DOHH2 (cell line): ENCODE measurements around the gene MT1X.

Experiments
- EZH2phosphoT487 ChIP-seq: fragments of 200-600 bp; sonication (generic); IDR thresholded peaks from 2 replicates; pipeline ENCODE4 v1.6.1; 2017; ENCODE audit warnings: borderline replicate concordance, mild to moderate bottlenecking, antibody characterized with exemption, low read length, moderate library complexity, mixed read lengths
- TF ChIP-seq, protein P1 (sequence below): fragments of 200-600 bp; sonication (generic); IDR thresholded peaks from one replicate; pipeline ENCODE4 v1.5.1; 2014; ENCODE audit warnings: antibody characterized with exemption, mild to moderate bottlenecking, low read depth, low read length; ENCODE audit not compliant: poor library complexity, severe bottlenecking

GRCh38 chr16:56702836-56703235 is 20.6 kb downstream of the MT1X start:
- TF ChIP-seq, protein P1, sequence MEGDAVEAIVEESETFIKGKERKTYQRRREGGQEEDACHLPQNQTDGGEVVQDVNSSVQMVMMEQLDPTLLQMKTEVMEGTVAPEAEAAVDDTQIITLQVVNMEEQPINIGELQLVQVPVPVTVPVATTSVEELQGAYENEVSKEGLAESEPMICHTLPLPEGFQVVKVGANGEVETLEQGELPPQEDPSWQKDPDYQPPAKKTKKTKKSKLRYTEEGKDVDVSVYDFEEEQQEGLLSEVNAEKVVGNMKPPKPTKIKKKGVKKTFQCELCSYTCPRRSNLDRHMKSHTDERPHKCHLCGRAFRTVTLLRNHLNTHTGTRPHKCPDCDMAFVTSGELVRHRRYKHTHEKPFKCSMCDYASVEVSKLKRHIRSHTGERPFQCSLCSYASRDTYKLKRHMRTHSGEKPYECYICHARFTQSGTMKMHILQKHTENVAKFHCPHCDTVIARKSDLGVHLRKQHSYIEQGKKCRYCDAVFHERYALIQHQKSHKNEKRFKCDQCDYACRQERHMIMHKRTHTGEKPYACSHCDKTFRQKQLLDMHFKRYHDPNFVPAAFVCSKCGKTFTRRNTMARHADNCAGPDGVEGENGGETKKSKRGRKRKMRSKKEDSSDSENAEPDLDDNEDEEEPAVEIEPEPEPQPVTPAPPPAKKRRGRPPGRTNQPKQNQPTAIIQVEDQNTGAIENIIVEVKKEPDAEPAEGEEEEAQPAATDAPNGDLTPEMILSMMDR = no peak
- TF ChIP-seq EZH2phosphoT487 = no peak
